A172 (cell line): ENCODE data around the gene KNDC1. TPM values are rescaled to one million over a fixed set of nuclear protein-coding genes. Genes with fewer than 3 reads are reported as not detected.
"Not testable (repeated sequence)": the region's sequence is repeated elsewhere in the genome, so short reads cannot be mapped to it uniquely, and the experiment has no call there.

ENCODE experiments used
- DNase-seq: peaks from one replicate; pipeline ENCODE4 v3.0.0-alpha.2; 2015; ENCODE audit warnings: low spot score
- total RNA-seq: library from RNA; depleted of rRNA; stranded (reverse); fragments of >200 nt; shearing (Covaris generic); gene quantifications from 2 replicates; pipeline ENCODE4 v1.2.3, GENCODE V29; 2014

The KNDC1 gene
- total RNA-seq, 1 experiment from 2014 or later = 3.2 TPM

DNA sequence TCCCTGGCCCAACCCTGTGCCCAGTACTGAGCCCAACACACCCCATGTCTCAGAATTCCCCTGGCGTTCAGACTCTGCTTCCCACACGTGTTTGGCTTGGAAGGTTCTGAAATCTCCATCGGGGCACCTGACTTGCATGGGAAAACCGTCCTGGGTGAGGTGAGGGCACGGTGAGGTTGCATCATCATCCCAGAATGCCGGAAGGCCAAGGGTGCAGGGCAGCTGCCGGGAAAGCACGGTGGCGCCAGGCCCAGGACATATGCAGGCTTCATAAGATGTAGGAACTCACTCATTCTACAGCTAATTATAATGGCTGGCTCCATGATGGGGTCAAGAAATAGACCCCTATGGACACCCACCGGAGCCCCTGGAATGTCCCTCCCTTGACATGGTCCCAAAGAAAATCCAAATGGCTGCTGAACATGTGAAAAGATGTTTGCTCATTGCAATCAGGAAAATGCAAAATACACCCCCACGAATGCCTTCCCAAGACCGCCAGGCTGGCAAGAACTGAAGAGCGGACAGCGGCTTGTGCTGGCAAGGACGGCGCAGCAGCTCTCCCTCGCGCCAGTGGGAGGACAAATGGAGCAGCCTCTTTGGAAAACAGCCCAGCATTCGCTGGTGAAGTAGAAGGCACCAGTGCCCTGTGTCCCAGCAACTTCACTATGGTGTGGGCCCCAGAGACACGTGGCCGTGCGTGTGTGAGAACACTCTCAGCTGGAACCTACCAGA, 2.3 kb downstream of the KNDC1 start:
- no peak for DNase-seq

DNA sequence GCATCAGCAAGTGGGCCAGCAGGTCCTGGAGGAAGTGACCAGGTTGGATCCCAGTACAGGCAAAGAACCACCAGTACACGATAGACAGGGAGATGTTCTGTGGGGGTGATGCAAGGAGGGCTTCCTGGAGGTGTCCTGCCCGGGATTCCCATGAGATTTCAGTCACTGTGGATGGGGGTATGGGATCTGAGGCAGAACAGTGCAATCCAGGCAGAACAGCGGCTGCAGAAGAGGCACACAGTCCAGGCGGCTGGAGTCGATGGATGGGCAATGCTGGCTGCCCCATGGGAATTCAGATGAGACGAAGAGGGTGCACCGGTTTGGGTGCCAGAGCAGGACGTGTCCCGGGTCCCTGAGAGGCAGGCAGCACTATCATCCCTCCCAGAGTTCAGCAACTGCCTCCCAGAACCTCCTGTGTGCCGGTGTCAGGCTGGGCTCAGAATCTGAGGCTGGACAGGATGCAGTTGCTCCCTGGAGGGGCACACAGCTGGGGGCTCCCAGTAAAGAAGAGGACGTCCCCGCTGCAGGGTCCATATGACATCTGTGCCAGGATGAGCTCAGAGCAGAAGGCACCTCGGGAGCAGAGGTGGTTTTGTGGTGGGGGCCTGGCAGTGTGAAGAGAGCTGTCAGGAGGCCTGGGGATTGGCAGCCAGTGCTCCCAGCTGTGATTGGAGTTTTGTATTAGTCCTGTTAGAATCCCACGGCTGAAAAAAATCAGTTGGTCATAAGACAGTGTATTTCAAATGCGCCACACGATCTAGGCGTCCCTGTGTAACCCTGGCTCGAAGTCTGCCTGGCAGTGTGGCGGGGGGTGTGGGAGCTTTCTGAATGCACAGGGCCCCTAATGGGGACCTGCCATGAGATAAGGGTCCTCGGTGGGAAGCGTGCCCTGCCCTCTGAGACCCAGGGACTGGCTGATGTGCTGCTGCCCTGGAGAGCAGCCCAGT, 3.2 kb downstream of the KNDC1 start:
- DNase-seq = no peak

DNA sequence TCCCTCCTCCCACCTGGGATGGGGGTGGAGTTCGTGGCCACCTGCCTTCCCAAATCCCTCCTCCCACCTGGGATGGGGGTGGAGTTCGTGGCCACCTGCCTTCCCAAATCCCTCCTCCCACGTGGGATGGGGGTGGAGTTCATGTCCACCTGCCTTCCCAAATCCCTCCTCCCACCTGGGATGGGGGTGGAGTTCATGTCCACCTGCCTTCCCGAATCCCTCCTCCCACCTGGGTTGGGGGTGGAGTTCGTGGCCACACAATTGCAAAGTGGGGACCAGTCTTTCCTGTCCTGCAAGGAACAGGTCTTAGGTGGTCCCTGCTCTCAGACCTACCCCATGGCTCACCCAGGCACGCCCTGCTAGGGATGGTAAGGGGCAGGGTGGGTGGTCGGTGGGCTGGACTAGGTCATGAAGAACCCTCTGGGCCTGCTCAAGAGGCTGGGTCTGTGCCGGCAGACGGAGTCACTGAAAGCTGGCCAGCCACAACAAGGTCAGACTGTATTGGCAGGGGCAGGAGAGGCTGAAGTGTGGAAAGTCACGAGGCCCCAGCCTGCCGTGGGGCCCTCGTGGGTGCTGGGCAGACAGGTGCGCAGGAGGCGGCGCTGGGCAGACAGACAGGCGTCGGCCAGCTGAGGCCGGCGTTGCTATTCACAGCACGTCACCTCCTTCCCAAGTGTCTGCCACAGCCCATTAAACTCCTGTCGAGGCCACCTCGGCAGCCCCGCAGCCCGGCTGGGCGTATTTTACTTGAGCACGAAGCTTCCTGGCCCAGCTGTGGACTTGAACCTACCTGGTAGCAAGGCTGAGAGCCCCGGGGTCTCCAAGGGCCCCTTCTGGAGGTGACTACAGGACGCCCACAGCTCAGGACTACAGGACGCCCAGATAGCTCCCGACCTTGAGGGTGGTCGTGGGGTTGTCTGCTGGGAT, 4.1 kb downstream of the KNDC1 start:
- no peak for DNase-seq

DNA sequence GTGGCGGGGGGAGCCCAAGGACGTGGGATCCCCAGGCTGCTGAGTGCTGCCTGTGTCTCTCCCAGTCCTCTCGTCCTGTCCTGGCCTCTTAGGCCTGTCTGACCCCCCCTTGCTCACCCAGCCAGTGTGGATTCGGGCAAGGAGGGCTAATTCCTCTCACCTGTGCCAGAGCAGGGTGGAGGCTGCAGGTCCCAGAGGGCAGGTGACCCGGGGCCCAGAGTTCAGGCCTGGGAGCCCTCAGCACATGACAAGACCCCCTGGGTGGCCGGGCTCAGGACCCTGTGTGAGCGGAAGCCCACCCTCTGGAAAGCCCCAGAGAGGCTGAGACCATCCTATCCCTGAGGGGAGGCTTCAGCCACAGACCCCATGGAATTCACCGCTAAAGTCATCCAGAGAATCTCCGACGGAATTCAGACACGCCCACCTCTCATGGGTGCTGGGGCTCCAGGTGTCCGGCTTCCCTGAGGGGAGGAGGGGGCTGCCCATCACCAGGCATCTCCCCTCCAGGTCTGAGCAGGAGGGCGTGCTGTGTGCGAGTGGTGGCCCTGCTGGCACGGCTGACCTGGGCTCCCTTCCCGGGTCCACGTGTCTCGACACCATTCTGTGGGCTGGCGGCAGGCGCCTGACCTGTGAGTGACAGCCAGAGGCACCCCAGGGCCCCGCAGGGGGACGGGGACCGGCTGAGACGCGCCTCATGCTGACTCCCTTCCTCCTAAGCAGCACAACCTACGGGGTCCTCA, 5.0 kb downstream of the KNDC1 start:
- DNase-seq = no peak

DNA sequence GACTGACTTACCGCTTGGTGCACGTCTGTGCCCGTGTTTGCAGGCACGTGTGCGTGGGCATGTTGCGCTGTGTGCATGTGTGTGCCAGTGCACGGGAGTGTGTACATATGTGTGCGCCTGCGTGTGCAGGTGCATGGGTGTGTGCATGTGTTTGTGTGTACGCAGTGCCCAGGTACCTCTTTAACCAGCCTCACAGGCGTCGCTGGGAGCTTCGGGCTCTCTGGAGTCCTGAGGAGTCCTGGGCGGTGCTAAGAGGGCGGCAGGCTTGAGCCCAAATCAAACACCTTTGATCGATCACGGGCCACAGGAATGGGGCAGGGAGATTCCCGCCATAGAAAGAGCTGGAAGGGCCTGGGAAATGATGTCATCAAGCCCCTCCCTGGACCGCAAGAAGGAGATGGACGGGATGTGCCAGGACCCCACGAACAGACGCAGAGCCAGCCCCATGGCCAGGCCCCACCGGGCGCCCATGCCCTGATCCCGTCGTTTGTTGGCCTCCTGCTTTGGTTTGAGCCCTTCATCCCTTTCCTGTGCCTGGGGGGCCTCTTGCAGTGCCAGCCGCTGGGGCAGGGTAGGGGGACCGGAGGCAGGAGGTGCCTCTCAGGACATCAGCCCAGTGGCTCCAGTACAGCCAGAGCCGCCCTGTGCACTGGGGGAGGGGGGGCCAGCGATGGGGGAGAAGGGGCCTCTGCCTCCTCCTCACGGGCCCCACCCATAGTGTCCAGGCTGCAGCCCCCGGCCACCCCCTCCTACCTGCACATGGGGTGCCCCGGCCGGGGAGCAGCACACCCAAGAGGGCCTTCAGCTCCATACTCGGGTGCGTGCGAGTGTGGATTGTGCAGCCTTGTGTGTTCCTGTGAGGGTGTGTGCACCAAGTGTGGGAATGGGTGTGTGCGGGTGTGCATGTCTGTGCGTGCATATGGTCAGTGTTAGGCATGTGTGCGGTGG, 5.8 kb downstream of the KNDC1 start:
- no peak for DNase-seq

DNA sequence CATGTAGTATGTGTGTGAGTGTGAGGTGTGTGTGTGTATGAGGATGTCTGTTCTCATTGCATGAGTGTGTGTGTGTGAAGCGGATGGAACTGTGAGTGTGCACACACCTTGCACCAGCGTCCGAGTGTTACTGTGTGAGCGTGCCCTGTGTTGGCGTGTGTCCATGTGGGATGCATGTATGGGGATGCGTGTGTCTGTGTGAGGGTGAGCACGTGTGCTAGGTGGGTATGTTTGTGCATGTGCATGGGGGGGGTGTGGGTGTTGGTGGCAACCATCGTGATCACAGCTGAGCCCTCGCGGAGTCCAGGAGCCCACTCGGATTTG, 6.4 kb downstream of the KNDC1 start:
- DNase-seq = no peak

DNA sequence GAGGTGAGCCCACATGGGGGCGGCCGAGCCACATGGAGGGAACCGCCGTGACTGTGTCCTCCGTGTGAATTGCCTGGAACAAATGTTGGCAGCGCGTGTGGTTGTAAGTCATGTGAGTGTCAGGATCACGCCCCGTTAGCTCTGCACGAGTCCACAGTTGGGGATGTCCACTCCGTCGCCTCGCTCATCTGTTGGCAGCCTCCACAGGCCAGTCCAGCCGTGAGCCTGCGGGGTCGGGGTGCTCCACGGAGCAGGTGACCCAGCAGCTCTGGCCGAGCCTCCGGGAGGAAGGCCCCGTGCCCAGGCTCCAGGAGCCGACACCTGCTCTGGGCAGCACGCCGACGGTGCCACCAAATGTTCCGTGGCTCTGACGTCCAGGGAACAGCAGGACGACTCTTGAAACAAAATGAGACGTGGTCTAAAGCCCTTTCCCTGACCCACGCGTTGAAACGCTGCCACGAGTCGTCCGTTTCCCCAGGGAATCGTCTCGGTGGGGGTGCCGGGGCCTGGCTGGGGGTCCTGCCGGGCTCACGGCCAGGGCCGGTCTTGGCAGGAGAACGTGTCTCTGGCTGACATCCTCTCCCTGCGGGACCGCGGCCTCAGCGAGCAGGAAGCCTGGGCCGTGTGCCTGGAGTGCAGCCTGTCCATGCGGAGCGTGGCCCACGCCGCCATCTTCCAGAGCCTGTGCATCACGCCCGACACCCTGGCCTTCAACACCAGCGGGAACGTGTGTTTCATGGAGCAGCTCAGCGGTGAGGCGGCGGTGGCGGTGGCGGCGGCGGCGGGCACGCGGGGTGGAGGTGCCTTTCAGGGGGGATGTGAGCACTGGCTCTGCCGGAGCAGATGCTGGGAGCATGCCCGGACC, 7.0 kb downstream of the KNDC1 start:
- DNase-seq = no peak

DNA sequence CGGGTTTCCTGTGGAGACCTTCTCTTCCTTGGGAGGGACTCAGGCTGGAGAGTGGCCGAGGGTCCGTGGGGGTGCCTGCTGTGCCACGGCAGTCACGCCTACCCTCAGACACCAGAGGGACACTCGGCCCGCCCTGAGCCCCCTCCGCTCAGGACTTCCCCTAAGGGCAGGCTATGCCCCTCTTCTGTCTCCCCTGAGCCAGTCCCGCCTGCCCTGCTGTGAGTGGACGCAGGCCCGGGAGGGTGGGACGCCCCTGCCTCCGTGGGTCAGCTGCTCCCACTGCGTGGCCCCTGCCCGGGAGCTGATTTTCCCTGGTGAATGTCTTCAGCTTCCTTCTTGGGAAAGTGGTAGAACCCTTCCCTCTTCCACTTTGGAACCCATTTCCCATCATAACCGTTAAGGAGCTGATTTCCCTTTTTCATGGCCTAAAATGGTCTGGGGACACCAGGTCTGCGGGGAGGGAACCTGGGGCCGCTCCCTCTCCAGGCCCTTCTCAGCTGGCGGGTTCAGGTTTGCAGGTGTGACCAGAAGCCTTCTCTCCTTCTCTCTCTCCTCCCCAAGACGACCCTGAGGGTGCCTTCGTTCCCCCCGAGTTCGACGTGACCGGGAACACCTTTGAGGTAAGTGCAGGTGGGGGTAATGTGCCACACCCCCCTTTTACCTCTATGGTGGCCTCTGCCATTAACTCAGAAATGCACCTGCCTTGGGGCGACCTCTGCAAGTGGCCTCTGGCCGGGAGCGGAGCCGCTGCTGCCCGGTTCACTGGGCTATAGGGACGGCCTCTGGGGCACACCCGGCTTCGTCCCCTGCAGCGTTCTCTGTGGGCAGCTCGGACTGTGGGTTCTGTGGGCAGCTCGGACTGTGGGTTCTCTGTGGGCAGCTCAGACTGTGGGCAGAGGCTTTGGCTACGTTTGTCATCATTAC, 7.9 kb downstream of the KNDC1 start:
- no peak for DNase-seq

DNA sequence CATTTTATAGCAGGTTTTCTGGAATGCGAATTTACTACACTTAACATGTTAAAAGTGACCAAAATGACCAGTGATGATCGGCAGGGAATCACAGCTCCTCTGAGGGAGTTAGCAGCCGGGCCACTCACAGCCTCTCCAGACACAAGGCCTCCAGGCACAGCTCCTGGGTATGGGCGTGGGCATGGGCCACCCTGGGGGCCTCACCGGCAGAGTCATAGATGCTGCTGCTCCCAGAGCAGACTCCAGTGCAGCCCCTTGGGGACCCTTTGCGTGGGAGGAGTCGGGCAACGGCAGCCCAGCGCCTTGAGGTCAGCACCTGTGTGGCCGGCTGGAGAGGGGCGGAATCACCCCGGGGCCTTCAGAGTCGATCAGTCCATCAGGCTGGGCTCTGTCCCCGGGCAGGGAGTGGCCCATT, 8.6 kb downstream of the KNDC1 start:
- DNase-seq = no peak

DNA sequence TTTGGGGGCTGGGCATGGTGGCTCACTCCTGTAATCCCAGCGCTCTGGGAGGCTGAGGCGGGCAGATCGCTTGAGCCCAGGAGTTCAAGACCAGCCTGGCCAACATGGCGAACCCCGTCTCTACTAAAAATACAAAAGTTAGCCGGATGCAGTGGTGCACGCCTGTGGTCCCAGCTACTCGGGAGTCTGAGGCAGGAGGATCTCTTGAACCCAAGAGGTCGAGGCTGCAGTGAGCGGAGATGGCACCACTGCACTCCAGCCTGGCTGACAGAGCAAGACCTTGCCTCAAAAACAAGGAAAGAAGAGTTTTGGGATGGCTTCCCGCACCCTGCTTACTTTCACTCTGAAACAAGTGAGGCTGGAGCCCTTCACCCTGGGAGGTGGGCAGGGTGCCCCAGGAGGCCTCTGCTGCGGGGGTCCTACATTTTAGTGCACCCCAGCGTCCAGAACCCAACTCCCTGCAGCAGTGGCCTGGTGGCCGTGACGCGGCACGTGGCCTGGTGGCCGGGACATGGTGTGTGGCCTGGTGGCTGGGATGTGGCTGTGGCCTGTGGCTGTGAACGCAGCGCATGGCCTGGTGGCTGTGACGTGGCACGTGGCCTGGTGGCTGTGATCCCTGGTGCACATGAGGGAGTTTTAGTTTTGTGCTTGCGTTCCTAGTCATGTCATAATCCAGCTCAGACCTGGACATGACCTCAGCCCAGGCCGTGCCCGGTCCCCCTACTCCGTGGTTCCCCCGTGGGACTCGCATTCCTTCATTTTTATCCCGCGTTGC, 9.3 kb downstream of the KNDC1 start:
- DNase-seq = no peak

DNA sequence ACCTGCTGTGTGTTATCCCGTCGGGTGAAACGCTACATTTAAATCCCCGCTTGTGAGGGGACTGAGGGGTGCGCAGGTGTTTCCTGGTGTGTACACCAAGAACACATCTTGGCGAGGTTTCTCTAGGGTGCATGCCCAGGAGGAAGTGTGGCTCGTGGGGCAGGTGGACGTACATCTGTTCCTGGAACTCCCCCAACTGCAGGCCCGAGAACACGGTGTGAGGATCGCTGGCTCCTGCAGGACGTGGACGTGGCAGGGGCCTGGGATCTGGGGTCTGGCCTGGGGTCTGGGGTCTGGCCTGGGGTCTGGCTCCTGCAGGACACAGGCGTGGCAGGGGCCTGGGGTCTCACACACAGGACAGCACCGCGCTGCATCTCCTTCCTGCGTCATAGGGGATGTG, 10.1 kb downstream of the KNDC1 start:
- no peak for DNase-seq

DNA sequence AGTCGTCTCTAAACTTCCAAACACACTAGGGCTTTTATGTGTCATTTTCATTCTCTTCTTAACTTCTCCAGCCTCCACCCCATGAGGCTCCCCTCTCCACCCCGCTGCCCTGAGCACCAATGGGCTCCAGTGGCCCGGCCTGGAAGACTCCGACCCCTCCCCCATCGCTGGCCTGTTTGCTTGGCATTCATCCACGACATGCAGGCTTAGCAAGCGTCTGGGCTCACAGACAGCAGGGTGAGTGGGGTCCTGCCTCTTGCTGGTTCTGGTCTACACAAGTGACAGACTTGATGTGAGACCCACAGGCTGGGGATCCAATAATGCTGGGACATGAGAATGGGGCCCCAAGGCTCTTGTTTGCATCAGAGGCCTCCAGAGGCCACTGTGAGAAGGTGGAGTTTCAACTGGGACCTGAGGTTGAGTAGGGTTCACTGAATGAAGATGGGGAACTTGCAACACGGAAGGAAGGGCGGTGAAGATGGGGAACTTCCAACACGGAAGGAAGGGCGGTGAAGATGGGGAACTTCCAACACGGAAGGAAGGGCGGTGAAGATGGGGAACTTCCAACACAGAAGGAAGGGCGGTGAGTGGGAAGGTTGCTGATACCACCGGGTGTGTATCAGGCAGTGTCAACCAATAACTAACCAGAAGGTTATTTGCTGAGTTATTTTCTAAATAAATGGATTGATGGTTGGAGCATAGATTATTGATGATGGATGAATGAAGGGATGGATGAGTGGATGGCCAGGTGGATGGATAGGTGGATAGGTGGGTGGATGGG, 14.0 kb downstream of the KNDC1 start:
- no peak for DNase-seq

DNA sequence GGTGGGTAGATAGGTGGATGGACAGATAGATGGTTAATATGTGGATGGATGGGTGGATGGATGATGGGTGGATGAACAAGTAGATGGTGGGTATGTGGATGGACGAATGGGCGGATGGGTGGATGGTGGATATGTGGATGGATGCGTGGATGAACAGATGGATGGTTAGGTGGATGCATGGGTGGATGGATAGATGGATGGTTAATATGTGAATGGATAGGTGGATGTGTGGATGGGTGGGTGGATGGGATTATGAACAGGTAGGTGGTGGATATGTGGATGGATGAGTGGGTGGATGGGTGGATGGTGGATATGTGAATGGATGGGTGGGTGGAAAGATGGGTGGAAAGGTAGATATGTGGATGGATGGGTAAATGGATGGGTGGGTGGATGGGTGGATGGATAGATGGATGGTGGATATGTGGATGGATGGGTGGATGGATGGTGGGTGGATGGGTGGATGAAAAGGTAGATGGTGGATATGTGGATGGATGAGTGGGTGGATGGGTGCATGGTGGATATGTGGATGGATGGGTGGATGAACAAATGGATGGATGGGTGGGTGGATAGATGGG, 14.8 kb downstream of the KNDC1 start:
- no peak for DNase-seq

DNA sequence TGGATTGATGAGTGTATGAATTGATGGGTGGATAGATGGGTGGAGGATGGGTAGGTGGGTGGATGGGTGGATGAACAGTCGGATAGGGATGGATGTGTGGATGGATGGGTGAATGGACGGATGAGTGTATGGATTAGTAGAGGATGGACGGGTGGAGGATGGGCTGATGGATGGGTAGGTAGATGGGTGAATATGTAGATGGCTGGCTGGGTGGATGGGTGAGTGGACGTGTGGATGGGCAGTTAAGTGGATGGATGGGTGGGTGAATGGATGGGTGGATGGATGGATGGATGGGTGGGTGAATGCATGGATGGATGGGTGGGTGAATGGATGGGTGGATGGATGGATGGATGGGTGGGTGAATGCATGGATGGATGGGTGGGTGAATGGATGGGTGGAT, 15.6 kb downstream of the KNDC1 start:
- DNase-seq = not testable (repeated sequence)

DNA sequence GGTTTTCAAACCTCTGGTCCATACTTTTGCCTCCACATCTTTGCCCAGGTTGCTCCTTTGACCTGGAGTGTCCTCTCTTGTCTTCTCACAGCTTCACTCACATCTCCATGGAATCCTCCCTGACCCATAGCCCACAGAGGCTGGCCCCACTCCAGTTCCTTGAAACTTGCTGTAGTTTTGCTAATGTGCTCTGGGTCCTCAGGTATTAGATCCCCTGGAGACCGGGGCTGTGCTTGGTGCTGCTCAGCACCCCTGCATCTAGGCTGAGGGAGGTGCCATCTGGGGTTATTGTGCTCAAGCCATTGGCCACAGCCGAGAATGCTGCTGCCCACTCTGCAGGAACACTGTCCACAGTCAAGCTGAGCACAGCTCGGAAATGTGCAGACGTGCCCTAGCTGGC, 16.5 kb downstream of the KNDC1 start:
- no peak for DNase-seq
